Measurements from ENCODE around the gene USHBP1.

USHBP1 gene

GRCh38 chr19:17289489-17289888 lies 24.9 kb upstream of the USHBP1 start:
- in situ Hi-C loops (cut with HindIII; ENCODE audit: low pct_ligation_motif_present, low sequenced_read_pairs) = no loop called here
- no peak for TF ChIP-seq CTCF (IDR thresholded peaks at IDR 0.05; ENCODE audit: low read depth, low read length, missing control alignments)
- no peaks in the 10 kb centered on the region for H3K27me3 ChIP-seq (replicated peaks)
- DNase-seq = peak; percentile 88
- peak overlapping the region; percentile 20 for H3K4me3 ChIP-seq (ENCODE audit: low read depth, low read length)
- no peaks in the 10 kb centered on the region for H3K36me3 ChIP-seq (replicated peaks)
- H3K27ac ChIP-seq = no peak overlapping the region

GRCh38 chr19:17286752-17287151 lies 22.2 kb upstream of the USHBP1 start:
- DNase-seq = no peak
- in situ Hi-C loops (cut with HindIII; ENCODE audit: low pct_ligation_motif_present, low sequenced_read_pairs) = no loop called here
- Histone ChIP-seq H3K36me3 (replicated peaks) (no peaks in the 10 kb centered on the region), H3K27me3 (replicated peaks) (no peaks in the 10 kb centered on the region), H3K27ac (no peak overlapping the region), H3K4me3 (ENCODE audit: low read depth, low read length) (no peak overlapping the region)
- no peak for TF ChIP-seq CTCF (IDR thresholded peaks at IDR 0.05; ENCODE audit: low read depth, low read length, missing control alignments)

- TF ChIP-seq CTCF (IDR thresholded peaks at IDR 0.05; ENCODE audit: low read depth, low read length, missing control alignments) = no peak
- no peak for DNase-seq
- no peaks in the 10 kb centered on the region for H3K36me3 ChIP-seq (replicated peaks)
- H3K27me3 ChIP-seq (replicated peaks) = no peaks in the 10 kb centered on the region
- in situ Hi-C loops (cut with HindIII; ENCODE audit: low pct_ligation_motif_present, low sequenced_read_pairs) = no loop called here
- H3K4me3 ChIP-seq (ENCODE audit: low read depth, low read length) = no peak overlapping the region
- no peak overlapping the region for H3K27ac ChIP-seq
Observed at GRCh38 chr19:17286263-17286662, 21.7 kb upstream of the USHBP1 start.

- Histone ChIP-seq H3K4me3 (ENCODE audit: low read depth, low read length) (no peak overlapping the region), H3K36me3 (replicated peaks) (no peaks in the 10 kb centered on the region), H3K27ac (no peak overlapping the region), H3K27me3 (replicated peaks) (no peaks in the 10 kb centered on the region)
- TF ChIP-seq CTCF (IDR thresholded peaks at IDR 0.05; ENCODE audit: low read depth, low read length, missing control alignments) = no peak
- in situ Hi-C loops (cut with HindIII; ENCODE audit: low pct_ligation_motif_present, low sequenced_read_pairs) = no loop called here
- DNase-seq = no peak
Observed at GRCh38 chr19:17285415-17286135, 21.0 kb upstream of the USHBP1 start.

GRCh38 chr19:17283504-17283996 lies 19.0 kb upstream of the USHBP1 start:
- Histone ChIP-seq H3K4me3 (ENCODE audit: low read depth, low read length) (no peak overlapping the region), H3K27me3 (replicated peaks) (no peaks in the 10 kb centered on the region), H3K36me3 (replicated peaks) (no peaks in the 10 kb centered on the region), H3K27ac (no peak overlapping the region)
- in situ Hi-C loops (cut with HindIII; ENCODE audit: low pct_ligation_motif_present, low sequenced_read_pairs) = no loop called here
- no peak for DNase-seq
- TF ChIP-seq CTCF (IDR thresholded peaks at IDR 0.05; ENCODE audit: low read depth, low read length, missing control alignments) = no peak

Data from brain microvascular endothelial cell (primary cell).